HG03135 (cell line): Measurements from ENCODE around the gene DTWD2.
A peak's percentile ranks its signal among the peaks of the same experiment; 100 is the strongest.

Source experiments
- ATAC-seq: cut with Tn5 transposase; IDR thresholded peaks from one replicate; pipeline ENCODE4 v1.9.1; 2021; ENCODE audit warnings: mild to moderate bottlenecking, moderate library complexity; ENCODE audit not compliant: unreplicated experiment

Gene DTWD2, protein sequence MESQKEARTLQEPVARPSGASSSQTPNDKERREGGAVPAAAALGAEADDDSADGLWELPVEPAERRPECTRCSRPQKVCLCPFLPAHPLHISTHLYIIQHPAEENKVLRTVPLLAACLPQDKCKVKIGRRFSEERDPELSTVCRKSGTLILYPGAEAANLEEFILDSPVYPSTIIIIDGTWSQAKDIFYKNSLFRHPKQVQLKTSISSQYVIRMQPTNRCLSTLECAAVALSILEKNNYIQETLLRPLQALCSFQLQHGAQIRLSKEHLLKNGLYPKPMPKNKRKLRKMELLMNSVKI

DNA sequence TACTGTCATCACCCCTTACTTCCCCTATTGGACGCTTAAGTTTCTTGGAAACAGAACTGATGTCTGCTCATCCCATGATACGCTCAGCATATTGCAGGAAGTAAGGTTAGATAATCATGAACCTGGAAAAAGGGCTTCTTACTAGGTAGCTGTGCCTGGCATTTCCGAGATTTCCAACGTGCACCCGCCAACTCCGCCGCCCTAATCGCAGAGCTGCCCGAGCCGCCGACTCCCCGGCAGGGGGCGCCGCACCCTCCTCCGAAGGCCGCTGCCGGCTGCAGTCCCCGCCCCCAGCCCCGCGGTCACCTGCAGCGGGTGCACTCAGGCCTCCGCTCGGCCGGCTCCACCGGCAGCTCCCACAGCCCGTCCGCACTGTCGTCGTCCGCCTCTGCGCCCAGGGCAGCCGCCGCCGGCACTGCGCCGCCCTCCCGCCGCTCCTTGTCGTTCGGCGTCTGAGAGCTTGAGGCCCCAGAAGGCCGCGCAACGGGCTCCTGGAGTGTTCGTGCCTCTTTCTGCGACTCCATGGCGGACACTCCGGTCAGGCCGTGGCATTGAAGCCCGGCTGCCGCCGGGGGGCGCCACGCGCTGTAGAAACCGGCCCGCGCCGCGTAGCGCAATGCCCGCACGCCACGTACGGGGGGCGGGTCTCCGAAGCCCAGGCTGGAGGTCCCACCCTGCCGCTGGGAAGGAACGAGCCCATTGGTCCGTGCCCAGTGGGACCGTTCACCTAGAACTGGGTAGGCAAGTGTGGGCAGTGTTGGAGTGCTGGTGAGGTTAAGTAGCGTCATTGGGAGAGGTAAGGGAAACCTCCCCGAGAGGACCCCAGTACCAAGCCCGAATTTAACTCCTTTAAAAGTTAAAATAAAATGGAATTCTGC is at the start of gene DTWD2:
DTWD2 (minus strand) TSS at position 560 of the 878 bp plus-strand sequence; CDS start at position 524, 36 bp downstream.
- ATAC-seq, result peak; percentile 97

DNA sequence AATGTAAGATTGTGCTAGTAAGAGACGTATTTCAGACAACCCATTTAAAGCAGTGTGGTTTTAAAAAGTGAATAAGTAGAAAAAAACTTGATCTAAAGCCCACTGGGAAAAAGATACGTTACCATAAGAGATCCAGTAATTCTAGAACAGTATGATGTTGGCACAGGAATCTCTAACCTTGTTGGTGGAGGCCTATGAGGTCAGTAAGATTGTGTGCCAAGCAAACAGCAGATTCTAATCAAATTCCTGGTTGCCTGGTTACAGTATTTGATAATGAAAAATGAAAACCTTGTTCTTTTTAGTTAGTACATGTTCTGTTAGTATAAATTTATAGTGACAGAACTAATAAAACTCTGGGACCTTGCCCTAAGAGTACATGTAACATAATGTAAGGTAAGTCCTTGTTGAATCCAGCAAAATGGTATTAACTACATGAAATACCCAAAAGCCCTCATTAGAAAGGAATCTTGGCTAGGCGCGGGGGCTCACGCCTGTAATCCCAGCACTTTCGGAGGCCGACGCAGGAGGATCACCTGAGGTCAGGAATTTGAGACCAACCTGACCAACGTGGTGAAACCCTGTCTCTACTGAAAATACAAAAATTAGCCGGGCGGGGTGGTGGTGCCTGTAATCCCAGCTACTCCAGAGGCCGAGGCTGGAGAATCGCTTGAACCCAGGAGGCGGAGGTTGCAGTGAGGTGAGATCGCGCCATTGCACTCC is 49.3 kb upstream of the DTWD2 start:
- ATAC-seq, result no peak

DNA sequence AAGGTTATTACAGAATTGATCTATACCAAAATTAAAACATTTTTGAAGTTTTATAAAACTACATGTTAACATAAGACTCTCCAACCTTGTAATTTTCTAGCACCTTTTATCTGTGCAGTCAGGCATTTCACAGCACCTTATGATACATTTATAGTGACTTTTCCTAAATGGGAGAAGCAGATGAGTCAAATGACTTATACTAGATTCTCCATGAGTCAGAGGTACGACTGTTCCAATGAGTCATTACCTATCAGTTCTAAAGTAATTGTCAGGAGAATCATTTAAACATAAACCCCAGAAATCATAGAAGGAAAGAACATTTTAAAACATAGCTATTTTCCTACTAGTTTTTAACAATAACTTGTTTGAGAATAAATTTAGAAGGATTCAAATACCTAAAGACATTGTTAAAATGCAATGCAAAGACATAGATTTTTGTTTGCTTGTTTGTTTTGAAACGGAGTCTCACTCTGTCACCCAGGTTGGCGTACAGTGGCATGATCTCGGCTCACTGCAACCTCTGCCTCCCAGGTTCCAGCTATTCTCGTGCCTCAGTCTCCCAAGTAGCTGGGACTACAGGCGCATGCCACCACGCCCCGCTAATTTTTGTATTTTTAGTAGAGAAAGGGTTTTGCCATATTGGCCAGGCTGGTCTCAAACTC is 47.9 kb upstream of the DTWD2 start:
- ATAC-seq, result no peak

DNA sequence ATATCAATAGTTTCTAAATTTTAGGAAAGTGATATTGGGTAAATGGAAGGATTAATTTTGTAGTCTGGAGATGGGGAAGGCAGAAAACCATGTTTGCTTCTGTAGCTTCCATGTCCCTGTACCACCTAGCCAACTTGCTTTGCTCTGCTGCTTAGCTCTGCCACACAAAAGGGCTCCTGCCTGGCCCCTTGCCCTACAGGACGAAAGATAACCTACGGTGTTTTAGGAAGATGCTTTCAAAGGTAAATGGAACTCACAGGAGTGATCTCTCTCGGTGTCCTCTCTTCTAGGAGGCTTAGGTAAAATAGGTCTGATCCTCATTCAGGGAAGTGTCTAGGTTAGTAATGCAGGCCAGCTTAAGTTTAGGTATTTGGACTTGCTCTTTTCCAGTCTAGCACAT is 44.8 kb upstream of the DTWD2 start:
- ATAC-seq, result no peak

DNA sequence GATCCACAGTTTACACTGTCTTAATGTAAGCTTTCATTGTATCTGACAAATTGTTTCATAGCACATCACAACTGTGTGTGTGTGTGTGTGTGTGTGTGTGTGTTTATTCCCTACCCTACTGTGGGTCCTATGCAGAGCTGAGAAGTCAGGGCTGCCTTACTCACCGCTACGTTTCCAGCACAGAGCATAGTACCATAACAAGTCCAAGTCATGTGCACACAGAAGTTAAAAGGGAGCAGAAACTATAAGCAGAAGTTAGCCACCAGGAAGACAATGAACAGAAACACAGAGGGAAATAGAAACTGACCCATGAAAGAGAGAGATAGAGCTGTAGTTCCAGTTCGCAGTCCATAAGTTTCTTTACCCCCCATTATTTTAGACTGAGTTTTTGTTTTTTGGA is 44.3 kb upstream of the DTWD2 start:
- ATAC-seq, result no peak

DNA sequence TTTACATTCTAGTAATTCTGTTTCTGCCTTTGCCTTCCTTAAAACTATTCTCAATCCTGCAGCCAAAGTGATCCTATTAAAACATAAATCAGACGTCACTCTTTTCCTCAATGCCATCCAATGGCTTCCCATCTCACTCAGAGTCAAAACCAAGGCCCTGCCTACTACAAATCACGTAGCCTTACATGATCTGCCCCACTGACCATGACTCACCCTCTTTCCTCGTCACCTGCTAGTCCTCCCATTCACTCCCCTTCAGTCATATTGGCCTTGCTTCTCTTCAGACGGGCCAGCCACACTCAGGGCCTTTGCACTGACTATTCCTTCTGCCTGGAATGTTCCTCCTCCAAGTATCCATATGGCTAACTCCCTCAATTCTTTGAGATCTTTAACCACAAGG is 43.6 kb upstream of the DTWD2 start:
- peak; percentile 51 for ATAC-seq

DNA sequence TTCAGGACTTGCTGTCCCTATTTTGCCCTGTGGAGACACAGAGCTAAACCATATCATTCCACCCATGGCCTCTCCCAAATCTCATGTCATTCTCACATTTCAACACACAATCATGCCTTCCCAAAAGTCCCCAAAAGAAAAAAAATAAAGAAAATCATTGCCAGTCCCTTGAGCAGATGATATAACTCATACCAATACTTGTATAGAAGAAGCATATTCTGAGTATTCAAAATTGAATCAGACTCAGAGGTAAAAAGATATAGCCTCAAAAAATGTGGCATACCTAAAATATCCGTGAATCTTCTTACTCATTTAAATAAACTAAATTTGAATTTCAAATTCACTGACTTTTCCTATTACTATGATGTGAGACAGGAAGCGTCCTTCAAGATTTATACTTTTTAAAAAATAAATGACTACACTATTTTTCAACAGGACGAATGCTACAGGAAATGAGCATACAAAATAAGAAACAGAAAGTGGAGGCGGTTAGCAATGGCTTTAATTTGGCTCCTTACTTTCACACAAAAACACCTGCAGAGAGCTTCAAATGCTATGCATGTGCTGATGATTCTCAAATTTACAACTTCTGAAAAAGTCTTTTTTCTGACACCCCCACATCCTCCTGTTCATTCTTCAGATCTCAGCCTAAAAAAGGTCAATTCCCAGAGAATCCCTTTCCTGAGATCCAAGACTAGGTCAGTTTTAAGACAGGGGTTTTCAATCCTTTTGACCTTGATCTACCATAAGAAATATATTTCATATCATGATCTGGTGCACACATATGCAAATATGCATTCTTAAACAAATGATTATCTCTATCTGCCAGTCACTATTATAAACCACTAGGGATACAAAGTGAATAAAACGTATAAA is 42.9 kb upstream of the DTWD2 start:
- ATAC-seq, result peak; percentile 82

DNA sequence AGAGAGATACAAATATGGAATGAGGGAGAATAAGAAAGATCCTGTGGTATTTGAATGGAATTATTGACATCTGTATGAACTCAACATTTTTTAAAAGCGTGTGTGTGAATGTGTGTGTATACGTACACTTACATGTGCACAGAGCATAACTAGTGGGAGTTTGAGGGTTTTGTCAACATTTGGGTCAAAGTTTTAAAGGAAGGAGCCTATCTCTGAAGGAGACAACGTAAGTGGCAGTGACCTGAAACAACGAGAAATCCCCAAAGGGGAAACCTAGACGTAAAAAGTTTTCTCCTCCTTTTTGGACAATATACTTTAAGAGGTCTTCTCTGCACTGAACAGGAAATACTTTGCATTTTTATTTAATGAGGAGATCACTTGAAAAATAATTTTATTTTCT is 40.2 kb upstream of the DTWD2 start:
- ATAC-seq, result no peak

DNA sequence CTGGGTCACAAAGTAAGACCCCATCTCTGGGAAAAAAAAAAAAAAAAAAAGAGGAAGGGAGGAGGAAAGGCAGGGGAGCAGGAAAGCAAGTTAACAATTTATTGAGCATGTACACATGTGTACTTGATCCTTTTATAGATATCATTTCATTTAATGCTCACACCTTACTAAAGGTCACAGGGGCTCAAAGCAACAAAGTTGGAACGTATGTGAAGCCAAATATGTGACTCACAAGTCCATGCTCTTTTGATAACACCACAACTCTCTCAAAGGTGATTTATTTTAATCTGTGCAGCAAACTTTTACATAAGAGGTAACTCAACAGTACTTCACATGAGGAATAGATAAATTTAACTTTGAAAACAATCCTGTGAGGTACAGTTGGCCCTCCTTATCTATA is 34.4 kb upstream of the DTWD2 start:
- ATAC-seq, result no peak

DNA sequence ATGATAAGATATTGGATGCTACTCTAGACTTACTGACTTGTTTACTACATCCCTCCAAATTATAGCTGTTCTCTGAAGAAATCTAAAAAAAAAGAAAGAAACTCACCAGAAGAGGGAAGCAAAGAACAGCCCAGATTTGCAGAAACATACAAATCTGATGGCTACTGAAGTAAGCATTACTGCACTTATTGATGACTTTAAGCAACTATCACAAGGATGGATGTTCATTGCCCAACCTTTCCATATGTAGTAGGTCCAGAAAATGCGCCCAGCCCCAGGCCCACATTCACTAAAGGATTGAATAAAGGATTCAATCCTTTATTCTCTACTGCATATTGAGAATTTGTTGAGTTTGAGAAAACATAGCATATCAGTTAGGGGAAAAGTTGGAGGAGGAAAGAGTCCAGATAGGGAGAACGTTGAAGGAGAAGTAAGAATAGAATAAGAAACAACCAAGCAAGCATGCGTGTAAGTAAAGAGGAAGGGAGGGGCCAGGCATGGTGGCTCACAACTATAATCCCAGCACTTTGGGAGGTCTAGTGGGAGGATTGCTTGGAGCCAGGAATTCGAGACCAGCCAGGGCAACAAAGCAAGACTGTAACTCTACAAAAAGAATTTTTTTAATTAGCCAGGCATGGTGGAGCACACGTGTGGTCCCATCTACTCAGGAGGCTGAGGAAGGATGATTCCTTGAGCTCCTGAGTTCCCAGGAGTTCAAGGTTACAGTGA is 33.8 kb upstream of the DTWD2 start:
- ATAC-seq, result peak; percentile 55

DNA sequence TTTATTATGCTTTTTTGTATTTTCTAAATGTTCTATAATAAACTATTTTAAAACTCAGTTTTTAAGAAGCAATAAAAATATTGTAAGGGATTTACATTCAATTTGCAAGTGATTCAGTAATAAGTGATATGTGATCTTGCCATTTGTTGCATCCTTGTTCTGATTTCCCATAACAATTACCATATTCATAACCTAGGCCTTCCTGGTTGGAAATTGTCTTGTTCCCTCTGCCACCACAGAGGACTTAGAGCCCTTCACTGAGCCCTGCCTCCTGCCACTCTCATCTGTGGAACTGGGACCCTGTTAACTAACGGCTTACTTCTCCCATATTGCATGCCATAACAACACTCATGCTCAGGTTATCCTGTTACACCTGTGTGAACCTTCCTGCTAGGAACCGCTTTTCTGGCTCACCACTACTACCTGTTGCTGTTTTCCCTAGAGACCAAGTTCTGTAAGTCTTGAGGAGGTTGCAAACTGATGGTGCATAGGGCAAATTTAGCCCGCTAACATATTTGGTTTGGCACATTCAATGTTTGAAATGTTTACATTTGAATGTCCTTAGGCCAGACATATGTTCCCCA is 32.9 kb upstream of the DTWD2 start:
- ATAC-seq, result no peak

DNA sequence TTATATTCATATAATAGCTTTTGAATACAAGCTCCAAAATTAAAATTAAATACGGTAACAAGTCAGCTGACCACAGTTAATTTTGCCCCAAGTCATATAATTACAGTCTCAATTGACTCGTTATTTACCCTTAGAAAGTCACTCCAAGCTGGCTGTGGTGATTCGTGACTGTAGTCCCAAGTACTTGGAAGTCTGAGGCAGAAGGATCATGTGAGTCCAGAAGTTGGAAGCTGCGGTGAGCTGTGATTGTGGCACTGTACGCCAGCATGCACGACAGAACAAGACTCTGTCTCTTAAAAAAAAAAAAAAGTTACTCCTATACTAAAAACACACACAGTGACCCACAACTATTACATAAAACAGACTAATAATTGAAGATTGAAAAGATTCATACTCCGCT is 31.6 kb upstream of the DTWD2 start:
- ATAC-seq, result no peak

DNA sequence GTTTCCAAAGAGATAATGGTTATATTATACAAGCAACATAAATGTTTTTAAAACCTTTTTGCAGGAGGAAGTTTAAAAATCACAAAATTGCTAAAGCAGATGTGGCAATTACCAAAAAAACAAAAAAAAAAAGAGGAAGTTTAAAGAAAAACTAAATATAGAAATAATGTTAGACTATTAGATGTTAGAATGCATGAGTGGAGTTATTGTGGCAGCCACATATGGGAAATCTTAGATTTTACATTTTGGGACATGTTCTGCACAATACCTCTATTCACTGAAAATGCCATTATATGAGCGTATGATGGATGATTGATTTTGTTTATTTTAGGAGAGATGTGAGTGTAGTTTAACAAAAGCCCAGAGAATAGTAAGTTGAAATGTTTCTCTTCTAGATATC is 31.2 kb upstream of the DTWD2 start:
- ATAC-seq, result no peak

DNA sequence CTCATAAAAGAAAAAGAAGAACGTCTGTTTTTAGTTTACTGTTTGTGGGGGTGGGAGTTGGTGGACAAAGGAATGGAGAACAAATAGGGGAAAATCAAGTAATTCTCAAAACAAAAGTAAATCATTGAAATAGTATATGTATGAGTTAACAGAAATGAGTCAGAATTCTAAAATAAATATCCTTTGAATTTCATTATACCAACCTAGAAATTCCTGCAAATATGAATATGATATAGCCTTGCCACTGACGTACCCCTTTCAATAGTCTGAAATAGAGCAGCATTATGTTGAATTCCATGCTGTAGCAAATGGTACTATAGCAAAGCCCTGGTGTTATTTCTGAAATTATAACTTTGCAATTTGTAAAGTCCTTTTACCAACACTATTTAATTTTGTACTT is 29.6 kb upstream of the DTWD2 start:
- no peak for ATAC-seq

DNA sequence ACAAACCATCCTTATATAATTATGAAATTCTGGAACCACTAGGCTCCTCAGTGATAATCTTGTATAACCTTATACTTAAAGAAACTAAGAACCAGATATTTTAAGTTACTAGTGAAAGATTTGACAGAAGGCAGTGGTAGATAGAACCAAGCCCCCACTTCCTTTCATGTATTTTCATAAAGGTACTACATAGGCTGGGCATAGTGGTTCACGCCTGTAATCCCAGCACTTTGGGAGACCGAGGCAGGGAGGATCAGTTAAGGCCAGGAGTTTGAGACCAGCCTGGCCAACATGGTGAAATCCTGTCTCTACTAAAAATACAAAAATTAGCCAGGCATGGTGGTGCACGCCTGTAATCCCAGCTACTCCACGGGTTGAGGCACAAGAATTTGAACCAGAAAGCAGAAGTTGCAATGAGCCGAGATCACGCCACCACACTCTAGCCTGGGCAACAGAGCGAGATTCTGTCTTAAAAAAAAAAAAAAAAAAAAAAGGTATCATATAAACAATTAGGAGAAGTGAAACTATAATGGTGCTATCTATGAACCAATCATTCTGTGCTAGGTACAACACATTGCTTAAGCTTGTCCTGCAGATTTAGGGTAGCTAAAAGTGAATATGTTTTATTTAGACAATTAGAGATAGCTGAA is 27.9 kb upstream of the DTWD2 start:
- peak; percentile 87 for ATAC-seq

DNA sequence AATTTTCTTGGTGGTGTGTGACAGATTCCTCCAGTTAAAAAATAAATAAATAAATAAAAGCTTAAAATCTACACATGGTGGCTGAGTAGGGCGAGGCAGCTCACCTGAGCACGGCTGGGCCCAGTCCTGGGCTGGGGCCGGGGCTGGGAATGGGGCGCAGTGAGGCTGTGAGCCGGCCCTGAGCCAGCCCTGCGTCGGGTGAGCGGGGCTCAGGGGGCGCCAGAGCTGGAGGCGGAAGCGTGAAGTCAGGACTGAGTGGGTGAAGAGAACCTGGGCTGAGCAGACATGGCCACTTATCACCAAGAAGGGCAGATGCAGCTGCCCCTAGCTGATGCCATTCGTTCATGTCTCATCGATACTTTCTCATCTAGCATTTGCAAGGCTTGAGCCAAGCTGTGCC is 22.8 kb upstream of the DTWD2 start:
- no peak for ATAC-seq

DNA sequence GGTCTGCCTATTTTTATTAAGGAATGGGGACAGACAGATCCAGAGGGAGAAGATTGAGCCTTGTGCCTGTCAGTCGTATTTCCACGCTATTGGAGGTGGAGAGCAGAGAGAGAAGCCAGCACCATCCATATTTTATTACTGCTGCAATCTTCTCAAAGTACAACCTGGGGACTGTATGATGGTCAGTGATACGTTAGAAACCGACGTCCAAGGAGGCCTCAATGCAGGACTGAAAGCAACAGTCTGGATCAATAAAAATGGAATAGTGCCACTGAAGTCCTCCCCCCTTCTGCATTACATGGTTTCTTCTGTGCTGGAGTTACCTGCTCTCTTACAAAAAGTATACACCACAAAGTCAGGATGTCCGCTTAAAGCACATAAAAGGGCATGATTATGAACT is 21.9 kb upstream of the DTWD2 start:
- ATAC-seq, result no peak

DNA sequence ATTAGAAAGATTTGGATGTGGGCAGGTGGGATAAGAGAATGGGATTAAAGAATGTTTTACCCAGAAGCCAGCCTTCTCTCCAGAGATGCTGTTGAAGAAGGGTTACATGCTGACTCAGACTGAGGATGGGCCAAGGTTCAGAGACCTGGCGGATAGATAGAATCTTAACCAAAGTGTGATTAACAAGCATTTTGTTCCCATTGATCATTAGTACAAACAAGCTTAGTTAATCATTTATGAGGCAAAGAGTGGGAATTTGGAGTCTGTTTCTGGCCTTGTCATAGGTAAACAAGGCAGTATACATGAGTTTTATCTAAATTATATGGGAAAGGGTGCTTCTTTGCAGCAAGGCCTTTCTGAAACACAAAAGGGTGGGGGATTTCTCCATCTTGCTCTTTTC is 20.8 kb upstream of the DTWD2 start:
- ATAC-seq, result no peak

DNA sequence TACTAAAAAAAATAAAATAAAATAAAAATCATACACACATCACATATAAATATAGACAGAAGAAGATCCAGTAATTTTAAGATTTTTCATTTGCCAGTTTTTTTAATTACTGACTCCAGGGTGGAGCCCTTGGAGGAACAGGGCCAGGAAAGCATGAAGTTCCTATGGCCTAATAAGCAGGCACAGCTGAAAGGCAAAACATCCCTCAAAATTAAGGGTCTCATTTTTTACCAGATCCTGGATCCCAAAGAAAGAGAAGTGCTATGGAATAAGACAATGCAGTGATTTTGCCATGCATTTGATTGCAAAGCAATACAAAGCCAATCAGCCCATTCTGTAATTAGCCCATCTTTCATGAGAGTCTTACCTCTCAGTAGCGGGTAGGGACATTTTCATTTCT is 11.3 kb upstream of the DTWD2 start:
- ATAC-seq, result no peak
